Trophoblast cell (in vitro differentiated cells and primary cell): ENCODE data around the gene PEPD.

Experiments
- DNase-seq, 2 donors: peaks; one replicate each; pipeline ENCODE4 v3.0.0-alpha.2; 2016
- H2AFZ ChIP-seq: 2 replicates; pipeline ENCODE4 v1.6.1; 2013; ENCODE audit warnings: low read length, moderate library complexity, mild to moderate bottlenecking; ENCODE audit not compliant: insufficient read depth, poor library complexity
- H2AK5ac ChIP-seq: 2 replicates; pipeline ENCODE4 v1.6.1; 2013; ENCODE audit warnings: mild to moderate bottlenecking, low read length
- H2BK120ac ChIP-seq: 2 replicates; pipeline ENCODE4 v1.6.1; 2013; ENCODE audit warnings: low read length, mild to moderate bottlenecking, moderate library complexity; ENCODE audit not compliant: insufficient read depth, poor library complexity
- H2BK12ac ChIP-seq: 2 replicates; pipeline ENCODE4 v1.6.1; 2013; ENCODE audit warnings: mild to moderate bottlenecking, low read length, moderate library complexity
- H2BK5ac ChIP-seq: 2 replicates; pipeline ENCODE4 v1.6.1; 2013; ENCODE audit warnings: low read length, low read depth, moderate library complexity, mild to moderate bottlenecking; ENCODE audit not compliant: poor library complexity
- H3K14ac ChIP-seq: 2 replicates; pipeline ENCODE4 v1.6.1; 2013; ENCODE audit warnings: mild to moderate bottlenecking, low read length
- H3K18ac ChIP-seq: 2 replicates; pipeline ENCODE4 v1.6.1; 2013; ENCODE audit warnings: mild to moderate bottlenecking, low read length
- H3K23ac ChIP-seq: 2 replicates; pipeline ENCODE4 v1.6.1; 2013; ENCODE audit warnings: low read length
- H3K27ac ChIP-seq: 2 replicates; pipeline ENCODE4 v1.5.1; 2013; ENCODE audit warnings: low read depth, mild to moderate bottlenecking, inconsistent platforms, low read length, moderate library complexity
- H3K27me3 ChIP-seq: 2 replicates; pipeline ENCODE4 v1.6.1; 2013; ENCODE audit warnings: inconsistent platforms, mild to moderate bottlenecking, low read length, moderate library complexity; ENCODE audit not compliant: insufficient read depth
- H3K36me3 ChIP-seq, 2 experiments: 1 replicate in 1 of 2; 2 replicates in 1 of 2; pipeline ENCODE4 v1.6.1; 2013; ENCODE audit warnings: low read length in 2 of 2, mild to moderate bottlenecking in 2 of 2, moderate library complexity in 1 of 2; ENCODE audit not compliant: insufficient read depth in 2 of 2, control insufficient read depth in 1 of 2
- H3K4ac ChIP-seq: 2 replicates; pipeline ENCODE4 v1.6.1; 2013; ENCODE audit warnings: low read depth, mild to moderate bottlenecking, low read length, moderate library complexity
- H3K4me1 ChIP-seq, 2 experiments: 1 replicate in 1 of 2; 2 replicates in 1 of 2; pipeline ENCODE4 v1.6.1; 2013; ENCODE audit warnings: low read length in 2 of 2, mild to moderate bottlenecking in 2 of 2, moderate library complexity in 1 of 2; ENCODE audit not compliant: insufficient read depth in 2 of 2, control insufficient read depth in 1 of 2
- H3K4me2 ChIP-seq: 2 replicates; pipeline ENCODE4 v1.6.1; 2013; ENCODE audit warnings: inconsistent platforms, mild to moderate bottlenecking, low read length, moderate library complexity
- H3K4me3 ChIP-seq: 2 replicates; pipeline ENCODE4 v1.5.1; 2013; ENCODE audit warnings: mild to moderate bottlenecking, low read depth, low read length, inconsistent platforms
- H3K79me1 ChIP-seq: one replicate; pipeline ENCODE4 v1.6.1; 2013; ENCODE audit warnings: low read length
- H3K79me2 ChIP-seq: 2 replicates; pipeline ENCODE4 v1.6.1; 2013; ENCODE audit warnings: low read length, mild to moderate bottlenecking; ENCODE audit not compliant: control insufficient read depth, insufficient read depth, poor library complexity
- H3K9ac ChIP-seq: 2 replicates; pipeline ENCODE4 v1.6.1; 2013; ENCODE audit warnings: mild to moderate bottlenecking, low read length
- H3K9me3 ChIP-seq: 2 replicates; pipeline ENCODE4 v1.6.1; 2013; ENCODE audit warnings: low read depth, mild to moderate bottlenecking, control low read depth, inconsistent platforms, low read length; ENCODE audit not compliant: insufficient read depth
- H4K12ac ChIP-seq: 2 replicates; pipeline ENCODE4 v1.6.1; 2013; ENCODE audit warnings: low read depth, mild to moderate bottlenecking, low read length, moderate library complexity
- H4K8ac ChIP-seq: 2 replicates; pipeline ENCODE4 v1.6.1; 2013; ENCODE audit warnings: low read depth, mild to moderate bottlenecking, low read length, moderate library complexity
- H4K91ac ChIP-seq: one replicate; pipeline ENCODE4 v1.6.1; 2013; ENCODE audit warnings: low read depth, mild to moderate bottlenecking, low read length, moderate library complexity
- WGBS: extraction: QIAGEN DNeasy Blood & Tissue Kit; methylation state at CpG from one replicate; pipeline ENCODE4 v1.1.7; 2013; ENCODE audit warnings: missing lambda C conversion rate; ENCODE audit not compliant: insufficient read length, insufficient coverage; ENCODE audit errors: extremely low coverage; 5-methylcytosine and 5-hydroxymethylcytosine counted together

Gene PEPD

GRCh38 chr19:33469171-33470039 is 52.2 kb downstream of the PEPD start:
- no peak overlapping the region for H2BK12ac ChIP-seq
- no peak overlapping the region for H3K4me2 ChIP-seq
- no peak overlapping the region for H3K27ac ChIP-seq
- no peak overlapping the region for H4K12ac ChIP-seq
- no peak overlapping the region for H3K14ac ChIP-seq
- no peak overlapping the region for H2BK5ac ChIP-seq
- H3K4me1 ChIP-seq = no peaks in the 10 kb centered on the region
- no peak overlapping the region for H3K18ac ChIP-seq
- no peaks in the 10 kb centered on the region for H3K27me3 ChIP-seq
- DNase-seq = no peak
- no peaks in the 10 kb centered on the region for H3K36me3 ChIP-seq
- no peaks in the 10 kb centered on the region for H3K9me3 ChIP-seq
- no peak overlapping the region for H3K4me3 ChIP-seq
- no peak overlapping the region for H4K91ac ChIP-seq
- H4K8ac ChIP-seq = no peak overlapping the region
- H3K9ac ChIP-seq = no peak overlapping the region
- H3K79me1 ChIP-seq = no peaks in the 10 kb centered on the region
- H2AK5ac ChIP-seq = no peak overlapping the region
- no peak overlapping the region for H2BK120ac ChIP-seq
- no peaks in the 10 kb centered on the region for H3K79me2 ChIP-seq
- no peak overlapping the region for H2AFZ ChIP-seq
- no CpG with 5 or more reads among the region's 20 CpGs for WGBS
- no peak overlapping the region for H3K23ac ChIP-seq
- no peak overlapping the region for H3K4ac ChIP-seq

GRCh38 chr19:33468361-33469170 is 53.0 kb downstream of the PEPD start:
- Histone ChIP-seq H3K9ac (no peak overlapping the region), H3K4me1 (no peaks in the 10 kb centered on the region), H3K4me3 (no peak overlapping the region), H3K18ac (no peak overlapping the region), H3K9me3 (no peaks in the 10 kb centered on the region), H2BK12ac (no peak overlapping the region), H2AFZ (no peak overlapping the region), H3K4ac (no peak overlapping the region), H3K14ac (no peak overlapping the region), H2AK5ac (no peak overlapping the region), H4K12ac (no peak overlapping the region), H4K8ac (no peak overlapping the region), H4K91ac (no peak overlapping the region), H3K4me2 (no peak overlapping the region), H3K36me3 (no peaks in the 10 kb centered on the region), H3K27ac (no peak overlapping the region), H3K79me2 (no peaks in the 10 kb centered on the region), H3K23ac (no peak overlapping the region), H2BK5ac (no peak overlapping the region), H3K27me3 (no peaks in the 10 kb centered on the region), H2BK120ac (no peak overlapping the region), H3K79me1 (no peaks in the 10 kb centered on the region)
- no peak for DNase-seq
- no CpG with 5 or more reads among the region's 31 CpGs for WGBS

- Histone ChIP-seq H3K36me3 (no peaks in the 10 kb centered on the region), H4K8ac (no peak overlapping the region), H2BK5ac (no peak overlapping the region), H3K18ac (no peak overlapping the region), H2AFZ (no peak overlapping the region), H3K4me2 (no peak overlapping the region), H4K12ac (no peak overlapping the region), H3K4ac (no peak overlapping the region), H3K79me1 (no peaks in the 10 kb centered on the region), H3K27me3 (no peaks in the 10 kb centered on the region), H3K9ac (no peak overlapping the region), H2BK12ac (no peak overlapping the region), H2AK5ac (no peak overlapping the region), H3K4me1 (no peaks in the 10 kb centered on the region), H3K4me3 (no peak overlapping the region), H3K27ac (no peak overlapping the region), H3K14ac (no peak overlapping the region), H2BK120ac (no peak overlapping the region), H3K9me3 (no peaks in the 10 kb centered on the region), H4K91ac (no peak overlapping the region), H3K79me2 (no peaks in the 10 kb centered on the region), H3K23ac (no peak overlapping the region)
- no peak for DNase-seq
- no CpG with 5 or more reads among the region's 11 CpGs for WGBS
Observed at GRCh38 chr19:33467851-33468250, 53.7 kb downstream of the PEPD start.

- Histone ChIP-seq H3K4me3 (no peak overlapping the region), H2BK120ac (no peak overlapping the region), H3K9me3 (no peaks in the 10 kb centered on the region)
Observed at GRCh38 chr19:33465834-33466233, 55.8 kb downstream of the PEPD start.

More at GRCh38 chr19:33465834-33466233, 55.8 kb downstream of the PEPD start:
- Histone ChIP-seq H2BK12ac (no peak overlapping the region), H3K18ac (no peak overlapping the region), H3K23ac (no peak overlapping the region), H3K4me2 (no peak overlapping the region), H3K79me1 (no peaks in the 10 kb centered on the region), H3K4me1 (no peaks in the 10 kb centered on the region), H2BK5ac (no peak overlapping the region), H4K12ac (no peak overlapping the region), H2AK5ac (no peak overlapping the region), H3K36me3 (no peaks in the 10 kb centered on the region), H3K79me2 (no peaks in the 10 kb centered on the region), H3K27ac (no peak overlapping the region), H3K9ac (no peak overlapping the region), H3K4ac (no peak overlapping the region), H4K91ac (no peak overlapping the region), H4K8ac (no peak overlapping the region), H2AFZ (no peak overlapping the region), H3K14ac (no peak overlapping the region), H3K27me3 (no peaks in the 10 kb centered on the region)
- peak in 1 of 2 donors; percentile 37 for DNase-seq
- no CpG with 5 or more reads among the region's 1 CpG for WGBS
